IMR-90 (cell line): Measurements from ENCODE around the gene PAX5. TPM values are rescaled to one million over a fixed set of nuclear protein-coding genes. Genes with fewer than 3 reads are reported as not detected.
A peak's percentile ranks its signal among the peaks of the same experiment; 100 is the strongest.

ENCODE experiments used
- ATAC-seq: fragments of 200-7000 bp; cut with Tn5 transposase; 2 replicates; pipeline ENCODE4 v1.9.1; 2020; ENCODE audit warnings: low read depth, mild to moderate bottlenecking, moderate library complexity
- BruUV-seq: library from RNA; stranded (reverse); fragments of 400-500 nt; replicated peaks from 2 replicates; lab custom pipeline; 2021; lab: Mats Ljungman, UMichigan
- CTCF ChIA-PET: fragments of 300-600 bp; formaldehyde crosslinking; extraction: SDS; loops from one replicate; lab custom pipeline; 2021; ENCODE audit warnings: antibody characterized with exemption; lab: Yijun Ruan, JAX
- POLR2A ChIA-PET: fragments of 300-600 bp; sonication (Branson Sonifier 250); formaldehyde crosslinking; loops from one replicate; lab custom pipeline; 2022; ENCODE audit warnings: antibody characterized with exemption; ENCODE audit not compliant: unreplicated experiment; lab: Charles Lee
- DNase-seq: peaks from one replicate; pipeline ENCODE4 v3.0.0; 2013
- H2AFZ ChIP-seq: replicated peaks from 2 replicates; pipeline ENCODE3; 2013; ENCODE audit warnings: low read length, mild to moderate bottlenecking; ENCODE audit not compliant: poor library complexity
- H2AK5ac ChIP-seq: 2 replicates; pipeline ENCODE4 v1.6.1; 2013; ENCODE audit warnings: low read depth, low read length, inconsistent platforms
- H2AK9ac ChIP-seq: replicated peaks from 2 replicates; pipeline ENCODE3; 2013; ENCODE audit warnings: mild to moderate bottlenecking, low read depth, low read length, moderate library complexity; ENCODE audit not compliant: poor library complexity
- H2BK120ac ChIP-seq: 2 replicates; pipeline ENCODE4 v1.6.1; 2013; ENCODE audit warnings: low read depth, low read length, inconsistent platforms
- H2BK15ac ChIP-seq: 3 replicates; pipeline ENCODE4 v1.6.1; 2013; ENCODE audit warnings: low read depth, low read length, inconsistent platforms
- H2BK20ac ChIP-seq: 2 replicates; pipeline ENCODE4 v1.6.1; 2013; ENCODE audit warnings: low read depth, mild to moderate bottlenecking, inconsistent platforms, low read length, moderate library complexity
- H2BK5ac ChIP-seq: 2 replicates; pipeline ENCODE4 v1.6.1; 2013; ENCODE audit warnings: mild to moderate bottlenecking, low read depth, low read length, inconsistent platforms; ENCODE audit not compliant: poor library complexity, severe bottlenecking
- H3K14ac ChIP-seq: replicated peaks from 2 replicates; pipeline ENCODE4 v1.6.1; 2013; ENCODE audit warnings: low read depth, low read length, inconsistent platforms
- H3K18ac ChIP-seq: 2 replicates; pipeline ENCODE4 v1.6.1; 2013; ENCODE audit warnings: low read depth, low read length, control low read depth
- H3K23ac ChIP-seq: 2 replicates; pipeline ENCODE4 v1.6.1; 2013; ENCODE audit warnings: low read depth, low read length, inconsistent platforms
- H3K27ac ChIP-seq: 2 replicates; pipeline ENCODE4 v1.5.1; 2013; ENCODE audit warnings: mild to moderate bottlenecking, control low read depth, low read length; ENCODE audit not compliant: insufficient read depth
- H3K27me3 ChIP-seq: 2 replicates; pipeline ENCODE4 v1.6.1; 2013; ENCODE audit warnings: low read length; ENCODE audit not compliant: control insufficient read depth, insufficient read depth
- H3K36me3 ChIP-seq: 2 replicates; pipeline ENCODE4 v1.6.1; 2013; ENCODE audit warnings: low read length, mixed read lengths; ENCODE audit not compliant: control insufficient read depth, insufficient read depth
- H3K4ac ChIP-seq: 2 replicates; pipeline ENCODE4 v1.6.1; 2013; ENCODE audit warnings: low read depth, low read length, inconsistent platforms
- H3K4me1 ChIP-seq: 2 replicates; pipeline ENCODE4 v1.6.1; 2013; ENCODE audit warnings: low read length, mixed read lengths; ENCODE audit not compliant: control insufficient read depth, insufficient read depth
- H3K4me2 ChIP-seq: 2 replicates; pipeline ENCODE4 v1.6.1; 2013; ENCODE audit warnings: low read depth, mild to moderate bottlenecking, control low read depth, low read length, moderate library complexity
- H3K4me3 ChIP-seq: 2 replicates; pipeline ENCODE4 v1.5.1; 2013; ENCODE audit warnings: low read depth, mild to moderate bottlenecking, control low read depth, low read length, moderate library complexity; ENCODE audit not compliant: insufficient read depth
- H3K56ac ChIP-seq: 2 replicates; pipeline ENCODE4 v1.6.1; 2013; ENCODE audit warnings: low read length, inconsistent platforms; ENCODE audit not compliant: insufficient read depth; ENCODE audit errors: extremely low read depth
- H3K79me1 ChIP-seq, 2 experiments: 2 replicates each; pipeline ENCODE4 v1.6.1; 2013; ENCODE audit warnings: low read length in 2 of 2, inconsistent platforms in 1 of 2, low read depth in 1 of 2
- H3K9ac ChIP-seq: 2 replicates; pipeline ENCODE4 v1.6.1; 2013; ENCODE audit warnings: low read depth, low read length, control low read depth
- H3K9me1 ChIP-seq: 2 replicates; pipeline ENCODE4 v1.6.1; 2013; ENCODE audit warnings: low read length, inconsistent platforms; ENCODE audit not compliant: insufficient read depth
- H3K9me3 ChIP-seq: 2 replicates; pipeline ENCODE4 v1.6.1; 2013; ENCODE audit warnings: low read length; ENCODE audit not compliant: control insufficient read depth, insufficient read depth
- H4K20me1 ChIP-seq: 2 replicates; pipeline ENCODE4 v1.6.1; 2013; ENCODE audit warnings: low read length, inconsistent platforms; ENCODE audit not compliant: insufficient read depth
- H4K5ac ChIP-seq: 2 replicates; pipeline ENCODE4 v1.6.1; 2013; ENCODE audit warnings: mild to moderate bottlenecking, low read depth, low read length, control low read depth
- H4K8ac ChIP-seq, 2 experiments: 2 replicates each; pipeline ENCODE4 v1.6.1; 2013; ENCODE audit warnings: low read depth in 2 of 2, low read length in 2 of 2, control low read depth in 1 of 2, inconsistent platforms in 1 of 2
- H4K91ac ChIP-seq: 2 replicates; pipeline ENCODE4 v1.6.1; 2013; ENCODE audit warnings: low read depth, low read length, inconsistent platforms; ENCODE audit not compliant: insufficient read depth
- CEBPB ChIP-seq: IDR thresholded peaks from 2 replicates; pipeline ENCODE4 v1.6.1; 2012; ENCODE audit warnings: low read depth, low read length, improper control_type of control experiment
- CHD1 ChIP-seq: IDR thresholded peaks from 2 replicates; pipeline ENCODE4 v1.6.1; 2012; ENCODE audit warnings: low read depth, low read length, improper control_type of control experiment
- ELK1 ChIP-seq: fragments of 150-350 bp; IDR thresholded peaks from 2 replicates; pipeline ENCODE4 v1.6.1; 2016; ENCODE audit warnings: low read depth, mild to moderate bottlenecking, low read length, moderate library complexity, borderline replicate concordance
- MAZ ChIP-seq: IDR thresholded peaks from 2 replicates; pipeline ENCODE4 v1.6.1; 2012; ENCODE audit warnings: low read depth, mild to moderate bottlenecking, low read length, improper control_type of control experiment, moderate library complexity, borderline replicate concordance
- POLR2A ChIP-seq: IDR thresholded peaks from 2 replicates; pipeline ENCODE4 v1.6.1; 2012; ENCODE audit warnings: mild to moderate bottlenecking, low read depth, low read length
- WGBS, 2 experiments: methylation state at CpG; one replicate each; pipeline versions ENCODE4 v1.1.5 to v1.1.7; 2013; ENCODE audit warnings: missing lambda C conversion rate in 2 of 2; ENCODE audit not compliant: insufficient read length in 1 of 2; ENCODE audit errors: extremely low coverage in 2 of 2; 5-methylcytosine and 5-hydroxymethylcytosine counted together
- dilution Hi-C: fragments of 300-500 bp; cut with HindIII; formaldehyde crosslinking; loops from one replicate; pipeline ENCODE4 v1.14.3; 2018; ENCODE audit warnings: low sequenced_read_pairs; ENCODE audit not compliant: unreplicated experiment
- in situ Hi-C: fragments of 300-500 bp; cut with MboI; formaldehyde crosslinking; loops from 3 replicates; pipeline ENCODE4 v1.14.3; 2019; ENCODE audit warnings: low sequenced_read_pairs, inconsistent platforms, mixed read lengths
- intact Hi-C: fragments of 100-400 bp; cut with micrococcal nuclease; formaldehyde crosslinking; loops from 2 replicates; pipeline ENCODE4 v1.10.0; 2022
- polyA plus RNA-seq, 3 experiments: library from polyadenylated mRNA; depleted of rRNA; stranded (reverse); fragments of >200 nt; gene quantifications; 2 replicates each; pipeline ENCODE4 v1.2.3, GENCODE V29; 2012; ENCODE audit warnings: low replicate concordance in 1 of 3
- total RNA-seq: library from RNA; depleted of rRNA; stranded (reverse); fragments of >200 nt; gene quantifications from 2 replicates; pipeline ENCODE4 v1.2.3, GENCODE V29; 2012

PAX5 gene
- total and polyA plus RNA-seq, 2 of the 4 experiments (the other 2 are of a cell fraction) = not detected

- no peak for TF ChIP-seq CEBPB
Observed at GRCh38 chr9:37036776-37037502, 2.9 kb upstream of the PAX5 start (continued).

GRCh38 chr9:37036371-37036775 lies 2.3 kb upstream of the PAX5 start:
- ChIA-PET CTCF (no interaction called here), POLR2A (no interaction called here)
- Histone ChIP-seq H3K36me3 (no peaks in the 10 kb centered on the region), H3K9ac (no peak overlapping the region), H3K18ac (no peak overlapping the region), H3K9me1 (no peaks in the 10 kb centered on the region; the same call in 1 of the 2 replicates), H2AFZ (peak overlapping the region; percentile 85), H3K4me1 (no peaks in the 10 kb centered on the region; the same call in 1 of the 2 replicates), H4K5ac (no peak overlapping the region), H2BK20ac (no peak overlapping the region), H4K8ac (no peak overlapping the region), H2BK5ac (no peak overlapping the region), H3K4me3 (peak overlapping the region; percentile 35), H3K4me2 (peak overlapping the region; percentile 80), H3K27ac (no peak overlapping the region), H3K27me3 (peaks cover 93% of the 10 kb centered on the region), H2AK9ac (no peak overlapping the region), H2BK120ac (no peak overlapping the region), H3K9me3 (peaks cover 5% of the 10 kb centered on the region), H2AK5ac (no peak overlapping the region), H4K91ac (no peak overlapping the region), H2BK15ac (no peak overlapping the region), H3K4ac (no peak overlapping the region), H3K23ac (peak overlapping the region; percentile 64; the same call in 1 of the 2 replicates), H4K20me1 (peaks cover 12% of the 10 kb centered on the region; the same call in 1 of the 2 replicates), H3K14ac (no peak overlapping the region), H3K56ac (no peak overlapping the region), H3K79me1 (no peaks in the 10 kb centered on the region)
- TF ChIP-seq POLR2A (no peak), MAZ (no peak), CHD1 (no peak), ELK1 (no peak)
- in situ Hi-C loops (no loop called here), dilution Hi-C loops (no loop called here), intact Hi-C loops (loop anchor here (5.0 kb wide), 1 partner anchor 86 kb away; the partner anchor contains the start of gene ZCCHC7)
- ATAC-seq (peak; percentile 27), DNase-seq (no peak)
- 0% methylated on average over 14 of the region's 40 CpGs; no CpG with 5 or more reads in 1 of the 2 experiments for WGBS, 2 experiments
- BruUV-seq = no TSS peak
